B cell (primary cell): ENCODE data around the gene NOL4. TPM values are rescaled to one million over a fixed set of nuclear protein-coding genes. Genes with fewer than 3 reads are reported as not detected.

Experiments used
- ATAC-seq: fragments of 200-7000 bp; cut with Tn5 transposase; one replicate; pipeline ENCODE4 v1.10.0; 2021; ENCODE audit warnings: low read depth, mild to moderate bottlenecking, moderate number of reproducible peaks, moderate library complexity
- CTCF ChIA-PET: fragments of 350-600 bp; sonication (Branson Sonifier 250); formaldehyde crosslinking; loops from one replicate; lab custom pipeline; 2021; ENCODE audit warnings: antibody characterized with exemption, inconsistent platforms; lab: Charles Lee
- POLR2A ChIA-PET: fragments of 350-600 bp; sonication (Branson Sonifier 250); formaldehyde crosslinking; loops from one replicate; lab custom pipeline; 2021; ENCODE audit warnings: antibody characterized with exemption; lab: Charles Lee
- DNase-seq: peaks from one replicate; pipeline ENCODE4 v3.0.0; 2013
- H2AFZ ChIP-seq: 2 replicates; pipeline ENCODE4 v1.6.1; 2012; ENCODE audit warnings: mild to moderate bottlenecking, low read depth, low read length; ENCODE audit not compliant: insufficient read depth, poor library complexity, severe bottlenecking
- H3K27ac ChIP-seq, 2 donors: 1 replicate in 1 of 2; 2 replicates in 1 of 2; pipeline ENCODE4 v1.5.1; 2012 to 2013; ENCODE audit warnings: low read length in 2 of 2, mild to moderate bottlenecking in 2 of 2, moderate library complexity in 1 of 2
- H3K27me3 ChIP-seq, 4 experiments: fragments of 200-600 bp in 1 of 4; sonication (generic) in 1 of 4; replicated peaks in 1 of 4; 1 replicate in 2 of 4; 2 replicates in 2 of 4; pipeline versions ENCODE4 v1.6.1 to v1.7.0; 2013 to 2016; ENCODE audit warnings: low read length in 3 of 4, mild to moderate bottlenecking in 2 of 4, mixed read lengths in 1 of 4, moderate library complexity in 1 of 4; ENCODE audit not compliant: insufficient read depth in 4 of 4, control insufficient read depth in 3 of 4; ENCODE audit errors: control extremely low read depth in 1 of 4
- H3K36me3 ChIP-seq, 2 experiments: replicated peaks in 1 of 2; 1 replicate in 1 of 2; 2 replicates in 1 of 2; pipeline versions ENCODE4 v1.6.1 to v1.7.1; 2013; ENCODE audit warnings: low read length in 1 of 2; ENCODE audit not compliant: insufficient read depth in 2 of 2, control insufficient read depth in 1 of 2; ENCODE audit errors: control extremely low read depth in 1 of 2, extremely low read depth in 1 of 2
- H3K4me1 ChIP-seq, 2 donors: fragments of 200-600 bp in 1 of 2; sonication (generic) in 1 of 2; 1 replicate in 1 of 2; 2 replicates in 1 of 2; pipeline versions ENCODE4 v1.5.1 to v1.6.1; 2013 to 2017; ENCODE audit warnings: low read length in 2 of 2; ENCODE audit not compliant: control insufficient read depth in 2 of 2, insufficient read depth in 2 of 2
- H3K4me2 ChIP-seq: replicated peaks from 2 replicates; pipeline ENCODE3; 2012; ENCODE audit warnings: mild to moderate bottlenecking, low read depth, low read length; ENCODE audit not compliant: poor library complexity, severe bottlenecking
- H3K4me3 ChIP-seq, 5 experiments: fragments of 200-600 bp in 1 of 5; sonication (generic) in 1 of 5; 1 replicate in 3 of 5; 2 replicates in 2 of 5; pipeline versions ENCODE4 v1.5.1 to v1.7.0; 2011 to 2016; ENCODE audit warnings: low read length in 4 of 5, mild to moderate bottlenecking in 4 of 5, low read depth in 2 of 5, control low read depth in 1 of 5, moderate library complexity in 1 of 5; ENCODE audit not compliant: insufficient read depth in 1 of 5; ENCODE audit errors: control extremely low read depth in 1 of 5, extremely low read depth in 1 of 5
- H3K79me2 ChIP-seq: fragments of 200-600 bp; sonication (generic); one replicate; pipeline ENCODE4 v1.6.0; 2016; ENCODE audit warnings: low read length; ENCODE audit not compliant: control insufficient read depth, insufficient read depth
- H3K9ac ChIP-seq: fragments of 200-600 bp; sonication (generic); 2 replicates; pipeline ENCODE4 v1.6.1; 2017; ENCODE audit warnings: mild to moderate bottlenecking, low read length, moderate library complexity
- H3K9me3 ChIP-seq, 3 donors: one replicate each; pipeline versions ENCODE4 v1.6.1 to v1.7.1; 2013; ENCODE audit warnings: low read length in 2 of 3; ENCODE audit not compliant: control insufficient read depth in 2 of 3, insufficient read depth in 1 of 3; ENCODE audit errors: control extremely low read depth in 1 of 3
- H4K20me1 ChIP-seq: 2 replicates; pipeline ENCODE4 v1.6.0; 2012; ENCODE audit warnings: mild to moderate bottlenecking, low read length; ENCODE audit not compliant: insufficient read depth, control insufficient read depth, poor library complexity, severe bottlenecking
- H3K27ac Mint-ChIP-seq: one replicate; pipeline ENCODE4 v1.8.0; 2021; ENCODE audit warnings: mixed read lengths
- H3K27me3 Mint-ChIP-seq: one replicate; pipeline ENCODE4 v1.8.0; 2021; ENCODE audit warnings: mixed read lengths
- H3K4me1 Mint-ChIP-seq: one replicate; pipeline ENCODE4 v1.8.0; 2021; ENCODE audit warnings: mixed read lengths
- H3K4me3 Mint-ChIP-seq: one replicate; pipeline ENCODE4 v1.8.0; 2021; ENCODE audit warnings: mixed read lengths
- H3K9me3 Mint-ChIP-seq: one replicate; pipeline ENCODE4 v1.8.0; 2022; ENCODE audit warnings: mixed read lengths; ENCODE audit not compliant: insufficient read depth
- EZH2 ChIP-seq: IDR thresholded peaks from 2 replicates; pipeline ENCODE4 v1.6.1; 2012; ENCODE audit warnings: borderline replicate concordance, low read depth, mild to moderate bottlenecking, moderate library complexity, low read length; ENCODE audit not compliant: insufficient read depth, poor library complexity, severe bottlenecking
- WGBS: methylation state at CpG from one replicate; pipeline ENCODE4 v1.1.5; 2013; ENCODE audit warnings: missing lambda C conversion rate; ENCODE audit not compliant: insufficient coverage; 5-methylcytosine and 5-hydroxymethylcytosine counted together
- intact Hi-C: fragments of 100-400 bp; cut with micrococcal nuclease; formaldehyde crosslinking; loops from one replicate; pipeline ENCODE4 v1.10.0; 2022
- polyA plus RNA-seq: library from polyadenylated mRNA; depleted of rRNA; stranded (reverse); fragments of >200 nt; gene quantifications from 2 replicates; pipeline ENCODE4 v1.2.3, GENCODE V29; 2012
- total RNA-seq, 2 donors: library from RNA; stranded (reverse); fragments of 120-200 nt in 1 of 2; gene quantifications; 1 replicate in 1 of 2; 2 replicates in 1 of 2; pipeline versions ENCODE4 v1.2.3 to v1.2.4, GENCODE V29; 2013 to 2022
- TF ChIP-seq, protein P1 (sequence below): fragments of 200-600 bp; IDR thresholded peaks from one replicate; pipeline ENCODE4 v1.8.0; 2022; ENCODE audit warnings: antibody characterized with exemption, mild to moderate bottlenecking

The NOL4 gene
- total and polyA plus RNA-seq, 2 donors (not counting 1 experiment from before 2014, with no cell fraction given) = not detected

DNA sequence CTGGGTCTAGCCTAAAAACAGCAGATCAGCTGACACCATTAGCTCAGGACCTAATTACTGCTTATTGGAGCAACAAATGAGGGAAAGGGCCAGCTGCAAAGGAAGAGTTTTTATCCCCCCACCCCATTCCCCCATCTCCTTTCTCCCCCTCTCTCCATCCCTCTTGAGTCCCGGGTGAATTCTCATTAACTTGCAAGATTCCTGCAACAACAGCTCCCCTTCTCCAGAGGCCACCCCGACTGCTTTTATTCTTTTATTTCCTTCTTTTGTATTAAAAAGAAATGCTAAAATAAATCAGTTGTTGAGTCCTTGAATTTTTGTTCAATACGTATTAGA lies 473 bp upstream of the NOL4 start:
- Mint-ChIP-seq H3K9me3 (peaks cover 2% of the 10 kb centered on the region), H3K27me3 (peaks cover 43% of the 10 kb centered on the region), H3K4me1 (peaks cover 3% of the 10 kb centered on the region), H3K4me3 (no peak overlapping the region), H3K27ac (no peak overlapping the region)
- Histone ChIP-seq H3K4me2 (no peak overlapping the region), H3K9me3 (peaks cover 0 to 17% (median 0%) of the 10 kb centered on the region in 3 donors), H3K4me1 (no peaks in the 10 kb centered on the region), H3K9ac (no peak overlapping the region), H2AFZ (no peak overlapping the region), H4K20me1 (no peaks in the 10 kb centered on the region), H3K36me3 (no peaks in the 10 kb centered on the region), H3K79me2 (no peaks in the 10 kb centered on the region), H3K4me3 (no peak overlapping the region), H3K27ac (no peak overlapping the region), H3K27me3 (peaks cover 0 to 33% (median 8%) of the 10 kb centered on the region in 4 experiments)
- POLR2A ChIA-PET = no interaction called here
- no peak for TF ChIP-seq EZH2
- TF ChIP-seq, protein P1, sequence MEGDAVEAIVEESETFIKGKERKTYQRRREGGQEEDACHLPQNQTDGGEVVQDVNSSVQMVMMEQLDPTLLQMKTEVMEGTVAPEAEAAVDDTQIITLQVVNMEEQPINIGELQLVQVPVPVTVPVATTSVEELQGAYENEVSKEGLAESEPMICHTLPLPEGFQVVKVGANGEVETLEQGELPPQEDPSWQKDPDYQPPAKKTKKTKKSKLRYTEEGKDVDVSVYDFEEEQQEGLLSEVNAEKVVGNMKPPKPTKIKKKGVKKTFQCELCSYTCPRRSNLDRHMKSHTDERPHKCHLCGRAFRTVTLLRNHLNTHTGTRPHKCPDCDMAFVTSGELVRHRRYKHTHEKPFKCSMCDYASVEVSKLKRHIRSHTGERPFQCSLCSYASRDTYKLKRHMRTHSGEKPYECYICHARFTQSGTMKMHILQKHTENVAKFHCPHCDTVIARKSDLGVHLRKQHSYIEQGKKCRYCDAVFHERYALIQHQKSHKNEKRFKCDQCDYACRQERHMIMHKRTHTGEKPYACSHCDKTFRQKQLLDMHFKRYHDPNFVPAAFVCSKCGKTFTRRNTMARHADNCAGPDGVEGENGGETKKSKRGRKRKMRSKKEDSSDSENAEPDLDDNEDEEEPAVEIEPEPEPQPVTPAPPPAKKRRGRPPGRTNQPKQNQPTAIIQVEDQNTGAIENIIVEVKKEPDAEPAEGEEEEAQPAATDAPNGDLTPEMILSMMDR = no peak
- DNase-seq (no peak), ATAC-seq (no peak)
- whole genome bisulfite sequencing = no CpG with 5 or more reads among the region's 3 CpGs
- CTCF ChIA-PET = no interaction called here
- intact Hi-C loops = no loop called here

DNA sequence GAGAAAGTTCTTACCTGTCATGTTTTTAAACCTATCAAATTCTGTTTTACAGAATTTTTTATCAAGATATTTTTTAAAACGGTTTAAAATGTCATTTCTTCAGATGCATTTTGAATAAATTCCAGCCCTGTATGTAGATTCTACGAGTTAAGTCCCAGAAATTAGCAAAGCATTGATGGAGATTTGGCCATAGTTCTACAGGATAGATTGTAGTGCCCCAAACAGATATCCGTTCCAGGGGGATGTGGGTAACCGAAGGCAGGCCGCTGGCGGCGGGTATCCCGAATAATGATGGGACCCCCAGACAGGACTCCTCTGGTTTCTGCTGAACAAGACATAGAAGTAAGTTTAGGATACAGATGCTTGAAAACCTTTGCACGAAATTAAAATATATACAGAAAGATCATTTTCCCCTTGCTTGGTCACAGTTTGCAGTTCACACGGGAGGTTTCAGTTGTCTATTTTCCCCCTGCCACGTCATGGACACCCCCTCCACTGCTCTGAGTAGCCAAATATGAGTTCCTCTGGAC lies 755 bp downstream of the NOL4 start:
- 0% methylated on average over 3 of the region's 11 CpGs for WGBS
- no peak overlapping the region for H3K4me3 ChIP-seq
- Mint-ChIP-seq H3K9me3 (peaks cover 2% of the 10 kb centered on the region), H3K4me1 (peaks cover 3% of the 10 kb centered on the region), H3K27me3 (peaks cover 49% of the 10 kb centered on the region), H3K4me3 (no peak overlapping the region), H3K27ac (no peak overlapping the region)
- H3K27me3 ChIP-seq = peaks cover 0 to 33% (median 8%) of the 10 kb centered on the region in 4 experiments
- H3K9ac ChIP-seq = no peak overlapping the region
- H3K36me3 ChIP-seq = no peaks in the 10 kb centered on the region
- ChIA-PET POLR2A (no interaction called here), CTCF (no interaction called here)
- peaks cover 0 to 17% (median 0%) of the 10 kb centered on the region in 3 donors for H3K9me3 ChIP-seq
- intact Hi-C loops = no loop called here
- ATAC-seq (no peak), DNase-seq (no peak)
- no peaks in the 10 kb centered on the region for H4K20me1 ChIP-seq
- no peaks in the 10 kb centered on the region for H3K79me2 ChIP-seq
- no peaks in the 10 kb centered on the region for H3K4me1 ChIP-seq
- TF ChIP-seq EZH2 = no peak
- TF ChIP-seq, protein P1 = no peak
- H3K27ac ChIP-seq = no peak overlapping the region
- H2AFZ ChIP-seq = no peak overlapping the region
- no peak overlapping the region for H3K4me2 ChIP-seq
